ENCODE results near the gene TAF4B.
"Not testable (repeated sequence)": the region's sequence is repeated elsewhere in the genome, so short reads cannot be mapped to it uniquely, and the experiment has no call there.

Gene TAF4B

GRCh38 chr18:26421931-26422330, 195.7 kb downstream of the TAF4B start:
- in situ Hi-C loops (cut with MboI; ENCODE audit: low sequenced_read_pairs): no loop called here

- in situ Hi-C loops (cut with MboI; ENCODE audit: low sequenced_read_pairs): no loop called here
Measured at GRCh38 chr18:26422472-26423162, 196.4 kb downstream of the TAF4B start.

GRCh38 chr18:26424428-26425147, 198.3 kb downstream of the TAF4B start:
- in situ Hi-C loops (cut with MboI; ENCODE audit: low sequenced_read_pairs): no loop called here

DNA sequence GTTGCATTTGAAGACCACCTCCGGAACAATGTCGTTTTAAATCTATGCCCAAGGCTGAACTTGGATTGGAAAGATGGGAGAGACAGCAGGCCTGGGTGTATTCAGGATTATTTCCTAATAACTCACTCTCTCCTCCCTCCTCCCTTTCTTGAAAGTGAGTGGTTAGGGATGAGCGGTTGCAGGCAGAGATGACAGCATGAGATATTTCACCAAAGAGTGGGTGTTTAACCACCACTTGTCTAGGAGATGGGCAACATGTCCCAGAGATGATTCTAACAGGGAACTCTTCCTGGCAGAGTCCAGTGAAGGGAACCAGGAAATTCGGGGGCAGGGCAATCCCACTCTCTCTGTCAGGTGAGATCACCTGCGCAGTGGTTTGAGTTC, 198.9 kb downstream of the TAF4B start:
- in situ Hi-C loops (cut with MboI; ENCODE audit: low sequenced_read_pairs): no loop called here

DNA sequence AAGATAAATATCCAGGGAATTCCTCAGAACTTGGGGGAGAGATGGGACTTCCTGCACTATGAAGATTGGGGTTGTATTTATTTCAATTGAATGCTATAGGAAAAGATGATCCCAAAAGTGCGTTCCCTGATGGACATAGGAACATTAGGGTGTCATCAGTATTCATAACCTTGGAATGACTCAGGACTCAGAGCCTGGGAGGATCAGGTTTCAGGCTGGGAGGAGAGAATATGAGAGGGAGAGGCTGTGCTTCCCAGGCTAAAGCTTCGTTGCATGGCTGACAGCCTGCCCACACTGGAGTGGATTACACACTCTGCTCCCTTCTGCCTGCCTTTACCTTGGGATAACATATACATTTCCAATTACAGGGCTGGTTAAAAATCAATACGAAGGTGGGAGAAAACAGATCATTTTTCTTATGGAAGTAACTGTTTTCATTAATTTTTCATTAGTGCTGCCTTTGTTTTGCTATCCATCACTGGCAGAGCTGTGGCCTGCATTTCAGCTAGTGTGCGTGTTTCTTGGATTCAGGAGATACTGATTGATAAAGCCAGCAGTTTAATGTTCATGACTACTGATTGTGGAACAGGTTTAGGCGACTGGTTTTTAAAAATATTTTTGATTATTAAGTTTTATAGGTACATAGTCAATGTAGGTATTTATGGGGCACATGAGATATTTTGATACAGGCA, 203.4 kb downstream of the TAF4B start:
- in situ Hi-C loops (cut with MboI; ENCODE audit: low sequenced_read_pairs): no loop called here

GRCh38 chr18:26432651-26433424, 206.6 kb downstream of the TAF4B start:
- in situ Hi-C loops (cut with MboI; ENCODE audit: low sequenced_read_pairs): no loop called here

DNA sequence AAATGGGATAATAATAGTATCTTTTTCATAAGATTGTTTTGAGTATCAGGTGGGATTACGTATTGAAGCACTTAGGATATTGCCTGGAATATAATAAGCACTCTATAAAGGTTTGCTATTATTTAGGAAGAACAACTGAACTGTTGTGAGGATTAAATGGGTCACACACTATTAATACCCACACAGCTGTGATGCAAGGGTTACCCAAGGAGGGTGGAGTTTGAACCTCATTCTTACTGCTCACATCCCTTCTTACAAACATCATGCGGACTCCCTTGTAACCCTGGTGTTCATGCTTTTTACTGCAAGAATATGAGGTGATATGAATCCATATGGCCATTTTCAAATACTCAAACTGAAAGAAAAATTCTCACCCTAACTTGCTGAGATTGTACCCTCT, 208.6 kb downstream of the TAF4B start:
- in situ Hi-C loops (cut with MboI; ENCODE audit: low sequenced_read_pairs): no loop called here

- in situ Hi-C loops (cut with MboI; ENCODE audit: low sequenced_read_pairs): no loop called here
Measured at GRCh38 chr18:26435415-26436095, 209.3 kb downstream of the TAF4B start.

DNA sequence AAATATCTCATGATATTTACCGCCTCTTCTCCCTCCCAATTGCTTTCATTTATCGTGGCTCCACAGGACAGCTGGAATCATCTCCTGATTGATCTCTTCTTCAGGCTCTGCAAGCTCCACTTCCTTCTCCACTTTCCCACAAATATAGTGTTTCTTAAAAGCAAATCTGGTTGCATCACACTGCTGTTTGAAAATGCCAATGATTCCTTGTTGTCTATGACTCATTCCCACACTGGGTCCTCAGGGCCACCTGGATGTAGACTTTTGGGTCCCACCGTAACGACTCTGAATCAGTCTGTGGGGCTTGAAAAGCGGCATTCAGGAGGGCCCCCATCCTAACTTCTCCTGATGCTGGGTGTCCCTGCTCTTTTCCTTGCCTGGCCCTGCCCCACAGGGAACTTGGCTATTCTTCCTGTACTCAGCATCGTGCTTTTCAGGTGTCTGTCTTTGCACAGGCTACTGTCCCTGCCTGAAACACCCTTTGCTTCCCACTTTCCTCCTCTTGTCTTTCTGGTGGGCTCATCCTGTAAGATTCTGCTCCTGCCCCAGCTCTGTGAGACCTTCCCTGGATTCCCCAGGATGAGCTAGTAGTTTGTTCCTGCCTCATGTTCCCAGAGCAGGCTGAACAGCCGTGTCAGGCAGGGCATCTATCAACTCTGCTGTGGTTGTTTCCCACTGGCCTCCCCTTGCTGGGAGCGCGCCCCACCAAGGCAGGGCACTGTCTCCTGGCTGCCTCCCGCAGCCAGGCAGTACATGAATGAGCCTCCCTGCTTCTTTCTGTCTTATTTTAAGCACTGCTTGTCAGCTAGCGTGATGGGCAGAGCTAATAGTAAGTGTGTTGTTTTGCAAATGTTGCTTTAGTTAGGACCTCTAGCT, 210.2 kb downstream of the TAF4B start:
- in situ Hi-C loops (cut with MboI; ENCODE audit: low sequenced_read_pairs): no loop called here

- in situ Hi-C loops (cut with MboI; ENCODE audit: low sequenced_read_pairs): not testable (repeated sequence)
Measured at GRCh38 chr18:26437634-26438033, 211.4 kb downstream of the TAF4B start.

DNA sequence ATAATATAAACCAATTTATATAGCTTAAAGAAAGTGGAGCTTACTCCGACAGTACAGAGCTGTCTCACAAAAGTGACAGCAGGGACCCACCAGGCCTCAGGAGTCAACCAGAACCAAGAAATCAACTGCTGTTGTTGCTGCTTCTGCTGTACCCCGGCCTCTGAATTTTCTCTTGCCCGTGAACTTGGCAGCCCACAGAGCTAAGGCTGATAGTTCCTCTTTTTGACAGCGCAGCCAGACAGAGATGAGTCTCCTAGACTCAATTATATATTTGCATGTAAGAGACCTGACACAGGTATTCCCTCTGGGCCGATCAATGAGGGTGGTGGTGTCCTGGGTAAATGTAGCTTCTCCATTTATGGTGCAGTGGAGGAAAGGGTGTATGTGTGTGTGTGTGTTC, 212.7 kb downstream of the TAF4B start:
- in situ Hi-C loops (cut with MboI; ENCODE audit: low sequenced_read_pairs): no loop called here

- in situ Hi-C loops (cut with MboI; ENCODE audit: low sequenced_read_pairs): no loop called here
Measured at GRCh38 chr18:26439537-26439936, 213.3 kb downstream of the TAF4B start.

GRCh38 chr18:26440644-26441043, 214.4 kb downstream of the TAF4B start:
- in situ Hi-C loops (cut with MboI; ENCODE audit: low sequenced_read_pairs): no loop called here

Data from hTERT RPE-1 (cell line).